Endodermal cell (in vitro differentiated cells): ENCODE measurements around the gene LCE1F. TPM values are rescaled to one million over a fixed set of nuclear protein-coding genes. Genes with fewer than 3 reads are reported as not detected.

Experiments
- DNase-seq: peaks from one replicate; pipeline ENCODE4 v3.0.0-alpha.2; 2017
- H3K27ac ChIP-seq: 2 replicates; pipeline ENCODE4 v1.5.1; 2013; ENCODE audit warnings: mild to moderate bottlenecking, low read depth, low read length, moderate library complexity
- H3K27me3 ChIP-seq: 2 replicates; pipeline ENCODE4 v1.6.1; 2013; ENCODE audit warnings: mild to moderate bottlenecking, low read length, moderate library complexity; ENCODE audit not compliant: insufficient read depth, control insufficient read depth, poor library complexity, severe bottlenecking
- H3K36me3 ChIP-seq: 2 replicates; pipeline ENCODE4 v1.7.0; 2013; ENCODE audit warnings: mild to moderate bottlenecking, low read length, moderate library complexity; ENCODE audit not compliant: control insufficient read depth, insufficient read depth
- H3K4me1 ChIP-seq: one replicate; pipeline ENCODE4 v1.7.0; 2013; ENCODE audit warnings: low read length; ENCODE audit not compliant: control insufficient read depth, insufficient read depth
- H3K4me3 ChIP-seq: 2 replicates; pipeline ENCODE4 v1.5.1; 2013; ENCODE audit warnings: mild to moderate bottlenecking, low read length, moderate library complexity
- H3K9ac ChIP-seq: 2 replicates; pipeline ENCODE4 v1.6.1; 2013; ENCODE audit warnings: mild to moderate bottlenecking, low read length, moderate library complexity; ENCODE audit not compliant: poor library complexity, severe bottlenecking; ENCODE audit errors: extremely low read depth
- H3K9me3 ChIP-seq: 2 replicates; pipeline ENCODE4 v1.6.1; 2013; ENCODE audit warnings: mild to moderate bottlenecking, low read length, moderate library complexity; ENCODE audit not compliant: control insufficient read depth
- H3K27ac Mint-ChIP-seq: 2 replicates; pipeline ENCODE4 v1.8.0; 2020; ENCODE audit warnings: mixed read lengths
- H3K27me3 Mint-ChIP-seq: 2 replicates; pipeline ENCODE4 v1.8.0; 2021; ENCODE audit warnings: mild to moderate bottlenecking, mixed read lengths; ENCODE audit not compliant: insufficient read depth
- H3K36me3 Mint-ChIP-seq: 2 replicates; pipeline ENCODE4 v1.8.0; 2020; ENCODE audit warnings: low read depth, mixed read lengths
- H3K4me1 Mint-ChIP-seq: 2 replicates; pipeline ENCODE4 v1.8.0; 2020; ENCODE audit warnings: mixed read lengths
- H3K4me3 Mint-ChIP-seq: 2 replicates; pipeline ENCODE4 v1.8.0; 2020; ENCODE audit warnings: mild to moderate bottlenecking, moderate library complexity, mixed read lengths
- H3K9me3 Mint-ChIP-seq: 2 replicates; pipeline ENCODE4 v1.8.0; 2020; ENCODE audit warnings: mild to moderate bottlenecking, mixed read lengths
- WGBS, 2 experiments: methylation state at CpG; one replicate each; pipeline versions ENCODE4 v1.1.5 to v1.1.7; 2013; ENCODE audit warnings: missing lambda C conversion rate in 2 of 2, mixed read lengths in 1 of 2; ENCODE audit not compliant: insufficient coverage in 1 of 2, insufficient read length in 1 of 2; 5-methylcytosine and 5-hydroxymethylcytosine counted together
- total RNA-seq, 2 donors: library from RNA; stranded (reverse); fragmentation: NEBNext Ultra II Directional in 1 of 2; extraction: Animal tissue kit (Norgen Biotek cat#: 25700) in 1 of 2; gene quantifications; 2 replicates in 1 of 2; 3 replicates in 1 of 2; pipeline ENCODE4 v1.2.1, GENCODE V29; 2021
- TF ChIP-seq, protein P1 (sequence below): fragments of 200-600 bp; sonication (generic); conservative IDR thresholded peaks from 2 replicates; pipeline ENCODE4 v1.5.0; 2021; ENCODE audit warnings: antibody characterized with exemption, mild to moderate bottlenecking

LCE1F gene
- total RNA-seq, 2 donors from 2014 or later = not detected

DNA sequence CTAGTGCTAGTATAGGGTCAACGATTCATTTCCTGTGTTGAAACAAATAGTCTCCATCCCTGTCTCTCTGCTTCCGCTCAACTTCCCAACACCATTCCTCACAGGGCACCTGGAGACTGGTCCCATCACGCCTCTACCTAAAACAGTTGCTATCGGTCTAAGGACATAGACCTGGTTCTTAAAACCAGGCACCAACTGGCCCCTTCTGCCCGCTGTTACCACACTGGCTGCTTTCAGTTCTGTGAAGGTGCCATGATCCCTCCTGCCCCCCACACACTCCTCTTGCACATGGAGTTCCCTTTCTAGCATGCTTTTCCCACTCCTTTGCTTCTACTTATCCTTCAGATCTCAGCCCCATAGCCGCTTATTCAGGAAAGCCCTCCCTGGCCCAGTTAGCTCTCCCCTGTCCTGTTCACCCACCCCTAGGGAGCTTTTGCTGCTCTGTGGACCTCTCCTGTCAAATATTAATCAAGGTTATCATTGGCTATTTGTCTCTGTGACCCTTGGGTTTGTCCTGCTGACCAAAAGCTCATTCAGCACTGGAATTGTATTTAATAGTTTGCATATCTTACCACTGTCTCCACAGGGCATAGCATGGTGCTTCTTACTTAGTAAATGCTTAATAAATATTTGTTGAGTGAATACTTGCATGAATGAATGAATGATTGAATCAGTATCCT, 29.0 kb upstream of the LCE1F start:
- Histone ChIP-seq H3K4me1 (no peaks in the 10 kb centered on the region), H3K9ac (no peak overlapping the region), H3K27ac (no peak overlapping the region), H3K27me3 (no peaks in the 10 kb centered on the region), H3K4me3 (no peak overlapping the region), H3K9me3 (peaks cover 84% of the 10 kb centered on the region), H3K36me3 (no peaks in the 10 kb centered on the region)
- H3K27me3 Mint-ChIP-seq = no peaks in the 10 kb centered on the region
- no peak overlapping the region for H3K27ac Mint-ChIP-seq
- H3K9me3 Mint-ChIP-seq = peaks cover 93% of the 10 kb centered on the region
- no peak for DNase-seq
- TF ChIP-seq, protein P1, sequence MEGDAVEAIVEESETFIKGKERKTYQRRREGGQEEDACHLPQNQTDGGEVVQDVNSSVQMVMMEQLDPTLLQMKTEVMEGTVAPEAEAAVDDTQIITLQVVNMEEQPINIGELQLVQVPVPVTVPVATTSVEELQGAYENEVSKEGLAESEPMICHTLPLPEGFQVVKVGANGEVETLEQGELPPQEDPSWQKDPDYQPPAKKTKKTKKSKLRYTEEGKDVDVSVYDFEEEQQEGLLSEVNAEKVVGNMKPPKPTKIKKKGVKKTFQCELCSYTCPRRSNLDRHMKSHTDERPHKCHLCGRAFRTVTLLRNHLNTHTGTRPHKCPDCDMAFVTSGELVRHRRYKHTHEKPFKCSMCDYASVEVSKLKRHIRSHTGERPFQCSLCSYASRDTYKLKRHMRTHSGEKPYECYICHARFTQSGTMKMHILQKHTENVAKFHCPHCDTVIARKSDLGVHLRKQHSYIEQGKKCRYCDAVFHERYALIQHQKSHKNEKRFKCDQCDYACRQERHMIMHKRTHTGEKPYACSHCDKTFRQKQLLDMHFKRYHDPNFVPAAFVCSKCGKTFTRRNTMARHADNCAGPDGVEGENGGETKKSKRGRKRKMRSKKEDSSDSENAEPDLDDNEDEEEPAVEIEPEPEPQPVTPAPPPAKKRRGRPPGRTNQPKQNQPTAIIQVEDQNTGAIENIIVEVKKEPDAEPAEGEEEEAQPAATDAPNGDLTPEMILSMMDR = no peak
- H3K36me3 Mint-ChIP-seq = no peaks in the 10 kb centered on the region
- 73 to 84% methylated on average over 6 of the region's 6 CpGs for WGBS, 2 experiments
- no peaks in the 10 kb centered on the region for H3K4me1 Mint-ChIP-seq
- H3K4me3 Mint-ChIP-seq = no peak overlapping the region

DNA sequence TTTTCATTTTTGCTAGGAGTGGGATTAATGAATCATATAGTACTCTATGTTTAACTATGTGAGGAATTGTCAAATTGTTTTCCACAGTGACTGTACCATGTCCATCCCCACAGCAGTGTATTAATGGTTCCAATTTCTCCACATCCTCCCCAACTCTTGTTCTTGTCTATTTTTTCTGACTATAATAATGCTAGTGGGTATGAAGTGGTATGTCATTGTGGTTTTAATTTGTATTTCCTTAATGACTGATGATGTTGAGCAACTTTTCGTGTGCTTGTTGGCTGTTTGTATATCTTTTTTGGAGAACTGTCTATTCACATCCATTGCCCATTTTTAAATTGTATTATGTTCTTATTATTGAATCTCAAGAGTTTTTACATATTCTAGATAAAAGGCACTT, 27.1 kb upstream of the LCE1F start:
- no peaks in the 10 kb centered on the region for H3K36me3 ChIP-seq
- peaks cover 87% of the 10 kb centered on the region for H3K9me3 Mint-ChIP-seq
- H3K9ac ChIP-seq = no peak overlapping the region
- no peak overlapping the region for H3K4me3 ChIP-seq
- H3K9me3 ChIP-seq = peaks cover 80% of the 10 kb centered on the region
- no peaks in the 10 kb centered on the region for H3K27me3 Mint-ChIP-seq
- H3K4me3 Mint-ChIP-seq = no peak overlapping the region
- no peak for DNase-seq
- H3K27me3 ChIP-seq = no peaks in the 10 kb centered on the region
- no peaks in the 10 kb centered on the region for H3K4me1 Mint-ChIP-seq
- WGBS, 2 experiments = 50% methylated on average over 1 of the region's 1 CpG; no CpG with 5 or more reads in 1 of the 2 experiments
- H3K36me3 Mint-ChIP-seq = no peaks in the 10 kb centered on the region
- H3K27ac ChIP-seq = no peak overlapping the region
- TF ChIP-seq, protein P1 = no peak
- H3K27ac Mint-ChIP-seq = no peak overlapping the region
- no peaks in the 10 kb centered on the region for H3K4me1 ChIP-seq

DNA sequence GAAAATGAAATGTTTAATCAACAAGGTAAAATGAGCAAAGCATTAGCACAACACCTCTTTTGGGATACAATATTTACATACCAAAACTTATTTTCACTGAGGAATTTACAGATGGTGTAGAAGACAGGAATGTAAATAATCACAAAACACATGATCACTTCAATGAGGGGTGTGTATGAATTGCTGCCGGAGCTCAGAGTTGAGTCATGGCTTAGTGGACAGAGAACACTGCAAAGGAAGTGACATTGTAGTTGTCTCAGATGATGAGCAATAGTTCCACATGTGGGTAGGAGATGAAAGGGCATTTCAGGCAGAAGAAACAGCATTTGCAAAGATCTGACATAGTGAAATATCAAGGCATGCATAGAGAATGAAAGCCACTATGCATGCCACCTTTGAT, 22.7 kb upstream of the LCE1F start:
- peaks cover 73% of the 10 kb centered on the region for H3K9me3 ChIP-seq
- 83% methylated on average over 1 of the region's 1 CpG; no CpG with 5 or more reads in 1 of the 2 experiments for WGBS, 2 experiments
- Mint-ChIP-seq H3K36me3 (no peaks in the 10 kb centered on the region), H3K27ac (no peak overlapping the region), H3K27me3 (no peaks in the 10 kb centered on the region), H3K4me3 (no peak overlapping the region), H3K4me1 (no peaks in the 10 kb centered on the region), H3K9me3 (peaks cover 82% of the 10 kb centered on the region)
- no peak for DNase-seq
- no peaks in the 10 kb centered on the region for H3K36me3 ChIP-seq
- no peak overlapping the region for H3K9ac ChIP-seq
- no peak overlapping the region for H3K4me3 ChIP-seq
- TF ChIP-seq, protein P1 = no peak
- H3K4me1 ChIP-seq = no peaks in the 10 kb centered on the region
- H3K27ac ChIP-seq = no peak overlapping the region
- H3K27me3 ChIP-seq = no peaks in the 10 kb centered on the region
